Retinal pigment epithelial cell (primary cell): ENCODE results near the gene ZNF423.

Experiments used
- DNase-seq: peaks from one replicate; pipeline ENCODE4 v3.0.0-alpha.2; 2010; ENCODE audit warnings: low read depth
- H3K4me3 ChIP-seq: 2 replicates; pipeline ENCODE4 v1.5.1; 2011; ENCODE audit warnings: mild to moderate bottlenecking, low read length, control low read depth, moderate library complexity
- CTCF ChIP-seq: conservative IDR thresholded peaks from 2 replicates; pipeline ENCODE4 v1.5.1; 2011; ENCODE audit warnings: low read depth, low read length, control low read depth, inconsistent platforms

Gene ZNF423

GRCh38 chr16:49833085-49833484 is 22.8 kb downstream of the ZNF423 start:
- DNase-seq, result no peak
- no peak overlapping the region for H3K4me3 ChIP-seq
- no peak for TF ChIP-seq CTCF

GRCh38 chr16:49832177-49832576 is 23.7 kb downstream of the ZNF423 start:
- H3K4me3 ChIP-seq, result no peak overlapping the region
- no peak for TF ChIP-seq CTCF
- DNase-seq, result no peak

- TF ChIP-seq CTCF, result no peak
- DNase-seq, result no peak
Measured at GRCh38 chr16:49830873-49831272, 25.0 kb downstream of the ZNF423 start.

GRCh38 chr16:49828533-49829267 is 27.2 kb downstream of the ZNF423 start:
- no peak for TF ChIP-seq CTCF
- H3K4me3 ChIP-seq, result no peak overlapping the region
- DNase-seq, result no peak

More at GRCh38 chr16:49830873-49831272, 25.0 kb downstream of the ZNF423 start:
- H3K4me3 ChIP-seq, result no peak overlapping the region

- DNase-seq, result no peak
- H3K4me3 ChIP-seq, result no peak overlapping the region
- no peak for TF ChIP-seq CTCF
Measured at GRCh38 chr16:49827805-49828438, 28.0 kb downstream of the ZNF423 start.

GRCh38 chr16:49826515-49826914 is 29.4 kb downstream of the ZNF423 start:
- no peak for TF ChIP-seq CTCF
- H3K4me3 ChIP-seq, result no peak overlapping the region
- no peak for DNase-seq

GRCh38 chr16:49825041-49825440 is 30.9 kb downstream of the ZNF423 start:
- no peak overlapping the region for H3K4me3 ChIP-seq
- no peak for TF ChIP-seq CTCF
- DNase-seq, result no peak
